Anterior cingulate cortex (tissue), 58 donors: ENCODE data around the gene POMGNT2.

ENCODE experiments used
- DNase-seq, 58 donors: peaks; one replicate each; lab custom pipeline; 2025; lab: John Stamatoyannopoulos, UW

POMGNT2 gene

GRCh38 chr3:43104039-43104438 is 1.8 kb downstream of the POMGNT2 start:
- no peak for DNase-seq

GRCh38 chr3:43102773-43103480 is 3.0 kb downstream of the POMGNT2 start:
- DNase-seq = no peak

- DNase-seq = no peak
Measured at GRCh38 chr3:43098761-43099160, 7.1 kb downstream of the POMGNT2 start.

GRCh38 chr3:43097400-43098080 is 8.3 kb downstream of the POMGNT2 start:
- no peak for DNase-seq

GRCh38 chr3:43096761-43097160 is 9.1 kb downstream of the POMGNT2 start:
- DNase-seq = no peak

- no peak for DNase-seq
Measured at GRCh38 chr3:43095370-43095769, 10.5 kb downstream of the POMGNT2 start.

- no peak for DNase-seq
Measured at GRCh38 chr3:43094851-43095250, 11.0 kb downstream of the POMGNT2 start.

GRCh38 chr3:43094381-43094780 is 11.5 kb downstream of the POMGNT2 start:
- DNase-seq = no peak

GRCh38 chr3:43093974-43094373 is 11.9 kb downstream of the POMGNT2 start:
- no peak for DNase-seq

GRCh38 chr3:43093006-43093405 is 12.9 kb downstream of the POMGNT2 start:
- no peak for DNase-seq

GRCh38 chr3:43091481-43091880 is 14.4 kb downstream of the POMGNT2 start:
- no peak for DNase-seq

- DNase-seq = no peak
Measured at GRCh38 chr3:43090238-43090637, 15.6 kb downstream of the POMGNT2 start.

- no peak for DNase-seq
Measured at GRCh38 chr3:43089081-43089480, 16.8 kb downstream of the POMGNT2 start.

GRCh38 chr3:43087249-43087776 is 18.6 kb downstream of the POMGNT2 start:
- DNase-seq = no peak

GRCh38 chr3:43086460-43087165 is 19.3 kb downstream of the POMGNT2 start:
- DNase-seq = no peak

- no peak for DNase-seq
Measured at GRCh38 chr3:43082457-43082856, 23.4 kb downstream of the POMGNT2 start.

- DNase-seq = peak in 1 of 58 donors; percentile 10
Measured at GRCh38 chr3:43081796-43082195, 24.1 kb downstream of the POMGNT2 start.

- no peak for DNase-seq
Measured at GRCh38 chr3:43080726-43081568, 24.9 kb downstream of the POMGNT2 start.

GRCh38 chr3:43079536-43080332 is 26.1 kb downstream of the POMGNT2 start:
- no peak for DNase-seq

GRCh38 chr3:43077707-43078106 is 28.2 kb downstream of the POMGNT2 start:
- no peak for DNase-seq
